WTC11 (cell line): Measurements from ENCODE around the gene FUBP3. TPM values are rescaled to one million over a fixed set of nuclear protein-coding genes. Genes with fewer than 3 reads are reported as not detected.
A peak's percentile ranks its signal among the peaks of the same experiment; 100 is the strongest.

Source experiments
- ATAC-seq: fragments of 200-7000 bp; cut with Tn5 transposase; 2 replicates; pipeline ENCODE4 v1.10.0; 2021; ENCODE audit warnings: mild to moderate bottlenecking, moderate library complexity
- CTCF ChIA-PET: fragments of 300-600 bp; sonication (Branson Sonifier 250); formaldehyde crosslinking; loops from one replicate; lab custom pipeline; 2021; ENCODE audit warnings: antibody characterized with exemption; lab: Charles Lee
- POLR2A ChIA-PET: fragments of 350-600 bp; sonication (Branson Sonifier 250); formaldehyde crosslinking; loops from one replicate; lab custom pipeline; 2021; ENCODE audit warnings: antibody characterized with exemption; lab: Charles Lee
- DNase-seq: peaks from one replicate; pipeline ENCODE4 v3.0.0; 2021; ENCODE audit warnings: low spot score
- H3K27ac Mint-ChIP-seq: 2 replicates; pipeline ENCODE4 v1.8.0; 2021; ENCODE audit warnings: mixed read lengths
- H3K27me3 Mint-ChIP-seq: 2 replicates; pipeline ENCODE4 v1.8.0; 2021; ENCODE audit warnings: low read depth, mild to moderate bottlenecking, moderate library complexity, mixed read lengths
- H3K36me3 Mint-ChIP-seq: 2 replicates; pipeline ENCODE4 v1.8.0; 2021; ENCODE audit warnings: mixed read lengths
- H3K4me1 Mint-ChIP-seq: 2 replicates; pipeline ENCODE4 v1.8.0; 2022; ENCODE audit warnings: mixed read lengths
- H3K4me3 Mint-ChIP-seq: 2 replicates; pipeline ENCODE4 v1.8.0; 2021; ENCODE audit warnings: mild to moderate bottlenecking, moderate library complexity, mixed read lengths
- H3K9me3 Mint-ChIP-seq: 2 replicates; pipeline ENCODE4 v1.8.0; 2021; ENCODE audit warnings: mixed read lengths
- ATF3 ChIP-seq: sonication (generic); formaldehyde crosslinking; conservative IDR thresholded peaks from 2 replicates; pipeline ENCODE4 v1.8.1; 2022; ENCODE audit warnings: mild to moderate bottlenecking, missing genetic modification reagents
- CTCF ChIP-seq: fragments of 200-600 bp; IDR thresholded peaks from 2 replicates; pipeline ENCODE4 v1.8.0; 2022; ENCODE audit warnings: antibody characterized with exemption
- E2F1 ChIP-seq: sonication (generic); formaldehyde crosslinking; IDR thresholded peaks from 2 replicates; pipeline ENCODE4 v1.8.0; 2022; ENCODE audit warnings: mild to moderate bottlenecking, missing genetic modification reagents
- ETV6 ChIP-seq: sonication (generic); formaldehyde crosslinking; IDR thresholded peaks from 2 replicates; pipeline ENCODE4 v1.8.1; 2022; ENCODE audit warnings: mild to moderate bottlenecking, missing genetic modification reagents
- FOXJ3 ChIP-seq: sonication (generic); formaldehyde crosslinking; IDR thresholded peaks from 2 replicates; pipeline ENCODE4 v1.9.0; 2021; ENCODE audit warnings: missing genetic modification reagents, mild to moderate bottlenecking, borderline replicate concordance
- FOXP1 ChIP-seq: sonication (generic); formaldehyde crosslinking; IDR thresholded peaks from 2 replicates; pipeline ENCODE4 v1.8.0; 2022; ENCODE audit warnings: missing genetic modification reagents, mild to moderate bottlenecking, moderate library complexity, borderline replicate concordance
- GRHL2 ChIP-seq: fragments of 250-450 bp; sonication (Bioruptor Pico); IDR thresholded peaks from 2 replicates; pipeline ENCODE4 v1.8.0; 2022; ENCODE audit warnings: mild to moderate bottlenecking, moderate library complexity; ENCODE audit not compliant: insufficient replicate concordance, severe bottlenecking
- GTF2I ChIP-seq: fragments of 250-450 bp; sonication (Bioruptor Pico); conservative IDR thresholded peaks from 2 replicates; pipeline ENCODE4 v1.4.0; 2021; ENCODE audit warnings: mild to moderate bottlenecking
- JUN ChIP-seq: sonication (generic); formaldehyde crosslinking; IDR thresholded peaks from 2 replicates; pipeline ENCODE4 v1.8.0; 2023; ENCODE audit warnings: mild to moderate bottlenecking, missing genetic modification reagents
- PRRX2 ChIP-seq: fragments of 250-450 bp; sonication (Bioruptor Pico); IDR thresholded peaks from 2 replicates; pipeline ENCODE4 v1.8.0; 2021; ENCODE audit warnings: mild to moderate bottlenecking
- TCF7 ChIP-seq: sonication (generic); formaldehyde crosslinking; IDR thresholded peaks from 2 replicates; pipeline ENCODE4 v1.8.0; 2022; ENCODE audit warnings: mild to moderate bottlenecking, low read depth, missing genetic modification reagents, moderate library complexity
- USF2 ChIP-seq: sonication (generic); formaldehyde crosslinking; IDR thresholded peaks from 2 replicates; pipeline ENCODE4 v1.8.1; 2023; ENCODE audit warnings: mild to moderate bottlenecking, missing genetic modification reagents, moderate library complexity
- ZBTB43 ChIP-seq: sonication (generic); formaldehyde crosslinking; IDR thresholded peaks from 2 replicates; pipeline ENCODE4 v1.8.1; 2023; ENCODE audit warnings: mild to moderate bottlenecking, missing genetic modification reagents
- ZNF425 ChIP-seq: fragments of 250-450 bp; sonication (Bioruptor Pico); conservative IDR thresholded peaks from 2 replicates; pipeline ENCODE4 v1.9.0; 2021; ENCODE audit warnings: mild to moderate bottlenecking
- ZNF532 ChIP-seq: fragments of 250-450 bp; sonication (Bioruptor Pico); IDR thresholded peaks from 2 replicates; pipeline ENCODE4 v1.9.0; 2021; ENCODE audit warnings: mild to moderate bottlenecking, borderline replicate concordance
- total RNA-seq: library from RNA; stranded (reverse); gene quantifications from 3 replicates; pipeline ENCODE4 v1.2.3, GENCODE V29; 2021

FUBP3 gene
- total RNA-seq, 1 experiment from 2014 or later = 83.0 TPM

GRCh38 chr9:130626249-130626996, 47.0 kb downstream of the FUBP3 start:
- Mint-ChIP-seq H3K4me3 (no peak overlapping the region), H3K36me3 (peaks cover 66% of the 10 kb centered on the region), H3K27ac (peak overlapping the region; percentile 76), H3K4me1 (peaks cover 28% of the 10 kb centered on the region), H3K9me3 (no peaks in the 10 kb centered on the region), H3K27me3 (no peaks in the 10 kb centered on the region)
- ChIA-PET POLR2A (no interaction called here), CTCF (interaction anchor here (0.5 to 2.5 kb wide), 5 partner anchors 56 to 281 kb away, joined by 3 to 10 read pairs (median 4); no protein-coding TSS in a partner anchor)
- no peak for DNase-seq
- no peak for ATAC-seq
- TF ChIP-seq ZNF425 (no peak), E2F1 (CRISPR knock-in tag) (no peak), ETV6 (no peak), CTCF (no peak), FOXP1 (CRISPR knock-in tag) (no peak)

- ChIA-PET POLR2A (no interaction called here), CTCF (interaction anchor here (0.7 to 2.5 kb wide), 3 partner anchors 57 to 166 kb away, joined by 3 to 10 read pairs (median 10); no protein-coding TSS in a partner anchor)
- Mint-ChIP-seq H3K9me3 (no peaks in the 10 kb centered on the region), H3K27ac (peak overlapping the region; percentile 76), H3K36me3 (peaks cover 71% of the 10 kb centered on the region), H3K4me1 (peaks cover 28% of the 10 kb centered on the region), H3K4me3 (no peak overlapping the region), H3K27me3 (no peaks in the 10 kb centered on the region)
- ATAC-seq = no peak
- TF ChIP-seq TCF7 = no peak
- TF ChIP-seq CTCF = no peak
- no peak for TF ChIP-seq USF2 (CRISPR knock-in tag)
- no peak for TF ChIP-seq JUN (CRISPR knock-in tag)
- no peak for TF ChIP-seq GTF2I (CRISPR knock-in tag)
- no peak for TF ChIP-seq GRHL2 (CRISPR knock-in tag)
- no peak for TF ChIP-seq FOXJ3
- no peak for TF ChIP-seq ATF3 (CRISPR knock-in tag)
- no peak for TF ChIP-seq ZBTB43
- TF ChIP-seq ZNF532 (CRISPR knock-in tag) = no peak
- no peak for TF ChIP-seq PRRX2 (CRISPR knock-in tag)
- no peak for DNase-seq
Measured at GRCh38 chr9:130627051-130627450, 47.7 kb downstream of the FUBP3 start.
